PC-9 (cell line): ENCODE measurements around the gene CYTH2.

Experiments
- EZH2 ChIP-seq: fragments of 200-600 bp; sonication (generic); IDR thresholded peaks from 2 replicates; pipeline ENCODE4 v1.8.0; 2017; ENCODE audit warnings: antibody characterized with exemption, low read depth
- TF ChIP-seq, protein P1 (sequence below): fragments of 200-600 bp; sonication (generic); conservative IDR thresholded peaks from 2 replicates; pipeline ENCODE4 v1.6.1; 2017; ENCODE audit warnings: mixed run types, antibody characterized with exemption, mild to moderate bottlenecking, moderate library complexity

GRCh38 chr19:48448563-48448962, 20.6 kb upstream of the CYTH2 start:
- TF ChIP-seq, protein P1, sequence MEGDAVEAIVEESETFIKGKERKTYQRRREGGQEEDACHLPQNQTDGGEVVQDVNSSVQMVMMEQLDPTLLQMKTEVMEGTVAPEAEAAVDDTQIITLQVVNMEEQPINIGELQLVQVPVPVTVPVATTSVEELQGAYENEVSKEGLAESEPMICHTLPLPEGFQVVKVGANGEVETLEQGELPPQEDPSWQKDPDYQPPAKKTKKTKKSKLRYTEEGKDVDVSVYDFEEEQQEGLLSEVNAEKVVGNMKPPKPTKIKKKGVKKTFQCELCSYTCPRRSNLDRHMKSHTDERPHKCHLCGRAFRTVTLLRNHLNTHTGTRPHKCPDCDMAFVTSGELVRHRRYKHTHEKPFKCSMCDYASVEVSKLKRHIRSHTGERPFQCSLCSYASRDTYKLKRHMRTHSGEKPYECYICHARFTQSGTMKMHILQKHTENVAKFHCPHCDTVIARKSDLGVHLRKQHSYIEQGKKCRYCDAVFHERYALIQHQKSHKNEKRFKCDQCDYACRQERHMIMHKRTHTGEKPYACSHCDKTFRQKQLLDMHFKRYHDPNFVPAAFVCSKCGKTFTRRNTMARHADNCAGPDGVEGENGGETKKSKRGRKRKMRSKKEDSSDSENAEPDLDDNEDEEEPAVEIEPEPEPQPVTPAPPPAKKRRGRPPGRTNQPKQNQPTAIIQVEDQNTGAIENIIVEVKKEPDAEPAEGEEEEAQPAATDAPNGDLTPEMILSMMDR, result no peak
- TF ChIP-seq EZH2, result no peak
